Suprapubic skin (tissue), 4 donors: ENCODE data around the gene MYO18B.

Source experiments
- POLR2A ChIP-seq, 2 donors: fragments of 450-650 bp; IDR thresholded peaks; one replicate each; pipeline ENCODE4 v1.6.1; 2017; ENCODE audit warnings: antibody characterized with exemption in 2 of 2, mild to moderate bottlenecking in 2 of 2, moderate library complexity in 2 of 2
- POLR2AphosphoS5 ChIP-seq, 3 donors: sonication (generic); formaldehyde crosslinking; IDR thresholded peaks; one replicate each; pipeline ENCODE4 v1.6.1; 2017; ENCODE audit warnings: antibody characterized with exemption in 3 of 3

- TF ChIP-seq POLR2AphosphoS5 (IDR thresholded peaks at IDR 0.05) (no peak), POLR2A (IDR thresholded peaks at IDR 0.05) (no peak)
Observed at GRCh38 chr22:25829808-25830777, 88.1 kb downstream of the MYO18B start.
